H1 (cell line): Measurements from ENCODE around the gene FGL2. TPM values are rescaled to one million over a fixed set of nuclear protein-coding genes. Genes with fewer than 3 reads are reported as not detected.

Source experiments
- CTCF ChIA-PET: fragments of 300-600 bp; sonication (Branson Sonifier 250); formaldehyde crosslinking; loops from one replicate; lab custom pipeline; 2021; ENCODE audit not compliant: partially characterized antibody; lab: Charles Lee
- POLR2A ChIA-PET: fragments of 300-600 bp; sonication (Branson Sonifier 250); formaldehyde crosslinking; loops from one replicate; lab custom pipeline; 2021; ENCODE audit warnings: inconsistent platforms; ENCODE audit not compliant: partially characterized antibody; lab: Charles Lee
- DNase-seq, 2 experiments: peaks; one replicate each; pipeline versions ENCODE4 v3.0.0 to v3.0.0-alpha.2; 2010 to 2022; ENCODE audit warnings: low spot score in 2 of 2, low read depth in 1 of 2, mixed read lengths in 1 of 2
- FAIRE-seq: peaks from 2 replicates; lab custom pipeline; 2011; peaks lifted over from hg19 to GRCh38; lab: Jason Lieb, UNC
- H2AFZ ChIP-seq: 2 replicates; pipeline ENCODE4 v1.8.1; 2012; ENCODE audit warnings: low read length, inconsistent platforms
- H2AK5ac ChIP-seq: 2 replicates; pipeline ENCODE4 v1.6.1; 2013; ENCODE audit warnings: low read depth, low read length
- H2BK120ac ChIP-seq: replicated peaks from 2 replicates; pipeline ENCODE3; 2013; ENCODE audit warnings: low read depth, low read length, inconsistent platforms
- H2BK12ac ChIP-seq: 2 replicates; pipeline ENCODE4 v1.6.1; 2013; ENCODE audit warnings: low read depth, low read length
- H2BK15ac ChIP-seq: 2 replicates; pipeline ENCODE4 v1.6.1; 2013; ENCODE audit warnings: low read length
- H2BK20ac ChIP-seq: 2 replicates; pipeline ENCODE4 v1.6.1; 2013; ENCODE audit warnings: low read length
- H2BK5ac ChIP-seq: 2 replicates; pipeline ENCODE4 v1.6.1; 2013; ENCODE audit warnings: low read depth, low read length
- H3K14ac ChIP-seq: 2 replicates; pipeline ENCODE4 v1.6.1; 2013; ENCODE audit warnings: inconsistent platforms; ENCODE audit not compliant: insufficient read length
- H3K18ac ChIP-seq: 2 replicates; pipeline ENCODE4 v1.6.1; 2013; ENCODE audit warnings: low read length; ENCODE audit errors: extremely low read depth
- H3K23ac ChIP-seq: 2 replicates; pipeline ENCODE4 v1.6.1; 2013; ENCODE audit warnings: inconsistent platforms; ENCODE audit not compliant: insufficient read length
- H3K23me2 ChIP-seq: 2 replicates; pipeline ENCODE4 v1.6.1; 2013; ENCODE audit warnings: low read depth, low read length
- H3K27ac ChIP-seq: 2 replicates; pipeline ENCODE4 v1.6.1; 2011; ENCODE audit warnings: low read depth, low read length, inconsistent platforms
- H3K27me3 ChIP-seq, 4 experiments: replicated peaks in 1 of 4; 1 replicate in 1 of 4; 2 replicates in 3 of 4; pipeline versions ENCODE4 v1.6.1 to v1.8.1; 2011 to 2013; ENCODE audit warnings: low read length in 3 of 4, mild to moderate bottlenecking in 3 of 4, inconsistent platforms in 2 of 4, mixed read lengths in 2 of 4, moderate library complexity in 1 of 4; ENCODE audit not compliant: control insufficient read depth in 3 of 4, insufficient read depth in 3 of 4; ENCODE audit errors: extremely low read depth in 1 of 4
- H3K36me3 ChIP-seq, 4 experiments: 2 replicates each; pipeline versions ENCODE4 v1.6.1 to v1.8.1; 2011 to 2013; ENCODE audit warnings: mild to moderate bottlenecking in 4 of 4, low read length in 3 of 4, moderate library complexity in 2 of 4, control low read depth in 1 of 4, inconsistent platforms in 1 of 4; ENCODE audit not compliant: insufficient read depth in 4 of 4, control insufficient read depth in 2 of 4
- H3K4ac ChIP-seq: replicated peaks from 2 replicates; pipeline ENCODE3; 2013; ENCODE audit warnings: low read length, low read depth, mixed read lengths, inconsistent platforms; ENCODE audit not compliant: insufficient read length
- H3K4me1 ChIP-seq, 4 experiments: replicated peaks in 1 of 4; 1 replicate in 1 of 4; 2 replicates in 3 of 4; pipeline versions ENCODE4 v1.6.1 to v1.8.1; 2011 to 2013; ENCODE audit warnings: low read length in 3 of 4, inconsistent platforms in 2 of 4, mixed read lengths in 1 of 4; ENCODE audit not compliant: insufficient read depth in 4 of 4, control insufficient read depth in 3 of 4
- H3K4me2 ChIP-seq, 2 experiments: 2 replicates each; pipeline versions ENCODE4 v1.6.1 to v1.8.1; 2011 to 2013; ENCODE audit warnings: low read depth in 2 of 2, low read length in 2 of 2, control low read depth in 1 of 2, inconsistent platforms in 1 of 2, mild to moderate bottlenecking in 1 of 2; ENCODE audit not compliant: insufficient read depth in 1 of 2
- H3K4me3 ChIP-seq, 4 experiments: fragments of 200-600, 300-600 bp in 1 of 4; sonication (generic), shearing (Covaris generic), sonication (Bioruptor Twin) in 1 of 4; 2 replicates each; pipeline versions ENCODE4 v1.5.1 to v1.8.1; 2011 to 2016; ENCODE audit warnings: low read length in 4 of 4, low read depth in 3 of 4, control low read depth in 2 of 4, inconsistent platforms in 2 of 4, mild to moderate bottlenecking in 2 of 4, mixed read lengths in 1 of 4, moderate library complexity in 1 of 4; ENCODE audit not compliant: insufficient read depth in 2 of 4; ENCODE audit errors: extremely low read depth in 1 of 4
- H3K56ac ChIP-seq: replicated peaks from 2 replicates; pipeline ENCODE3; 2013; ENCODE audit warnings: low read depth, mild to moderate bottlenecking, mixed read lengths, low read length, inconsistent platforms; ENCODE audit not compliant: insufficient read length
- H3K79me1 ChIP-seq: 2 replicates; pipeline ENCODE4 v1.6.1; 2013; ENCODE audit warnings: low read depth, low read length, control low read depth
- H3K79me2 ChIP-seq, 2 experiments: 2 replicates each; pipeline versions ENCODE4 v1.6.1 to v1.8.1; 2012 to 2013; ENCODE audit warnings: low read length in 2 of 2, mild to moderate bottlenecking in 2 of 2, inconsistent platforms in 1 of 2; ENCODE audit not compliant: insufficient read depth in 2 of 2, control insufficient read depth in 1 of 2
- H3K9ac ChIP-seq, 4 experiments: replicated peaks in 1 of 4; 1 replicate in 1 of 4; 2 replicates in 3 of 4; pipeline versions ENCODE4 v1.6.1 to v1.8.1; 2011 to 2013; ENCODE audit warnings: low read depth in 3 of 4, low read length in 3 of 4, control low read depth in 2 of 4, mild to moderate bottlenecking in 2 of 4, moderate library complexity in 2 of 4, inconsistent platforms in 1 of 4; ENCODE audit errors: extremely low read depth in 1 of 4
- H3K9me3 ChIP-seq, 2 experiments: 2 replicates each; pipeline versions ENCODE4 v1.6.1 to v1.8.1; 2012 to 2013; ENCODE audit warnings: mild to moderate bottlenecking in 2 of 2, moderate library complexity in 2 of 2, control low read depth in 1 of 2, inconsistent platforms in 1 of 2, low read depth in 1 of 2, low read length in 1 of 2, mixed read lengths in 1 of 2; ENCODE audit not compliant: insufficient read depth in 2 of 2
- H4K20me1 ChIP-seq, 2 experiments: replicated peaks in 1 of 2; 2 replicates each; pipeline versions ENCODE3 to v1.8.1; 2011 to 2013; ENCODE audit warnings: inconsistent platforms in 2 of 2, low read length in 2 of 2, mild to moderate bottlenecking in 1 of 2; ENCODE audit not compliant: insufficient read depth in 2 of 2, control insufficient read depth in 1 of 2
- H4K5ac ChIP-seq: 2 replicates; pipeline ENCODE4 v1.6.1; 2013; ENCODE audit warnings: low read length, low read depth, mixed read lengths, inconsistent platforms; ENCODE audit not compliant: insufficient read length
- H4K8ac ChIP-seq: 2 replicates; pipeline ENCODE4 v1.8.0; 2013; ENCODE audit warnings: mild to moderate bottlenecking, moderate library complexity, low read length, inconsistent platforms; ENCODE audit not compliant: insufficient read depth; ENCODE audit errors: extremely low read depth
- H4K91ac ChIP-seq: replicated peaks from 2 replicates; pipeline ENCODE3; 2013; ENCODE audit warnings: low read length, mixed read lengths, inconsistent platforms; ENCODE audit not compliant: insufficient read length
- CBX5 ChIP-seq: fragments of 300-800, 300-1000 bp; sonication (generic); IDR thresholded peaks from 2 replicates; pipeline ENCODE4 v1.7.1; 2016; ENCODE audit warnings: antibody characterized with exemption, low read length, low read depth
- WGBS, 2 experiments: shearing (Covaris generic) in 1 of 2; methylation state at CpG; one replicate each; pipeline versions ENCODE4 v1.1.6 to v1.1.7; 2013 to 2015; ENCODE audit warnings: low lambda C conversion rate in 2 of 2, mixed read lengths in 2 of 2, inconsistent platforms in 1 of 2, low coverage in 1 of 2, missing lambda C conversion rate in 1 of 2; ENCODE audit not compliant: insufficient replicate concordance in 2 of 2, insufficient coverage in 1 of 2, insufficient read length in 1 of 2; ENCODE audit errors: extremely low coverage in 1 of 2, missing lambda C conversion rate in 1 of 2; 5-methylcytosine and 5-hydroxymethylcytosine counted together
- polyA plus RNA-seq, 7 experiments: library from polyadenylated mRNA; depleted of rRNA in 3 of 7; stranded (reverse) in 5 of 7; unstranded in 2 of 7; fragments of >200 nt in 5 of 7; fragments of 200-250 nt in 2 of 7; gene quantifications; 1 replicate in 5 of 7; 2 replicates in 1 of 7; 4 replicates in 1 of 7; pipeline versions ENCODE4 v1.2.1 to v1.2.3, GENCODE V29; 2011 to 2013; ENCODE audit warnings: missing spikeins in 2 of 7, mixed read lengths in 2 of 7
- total RNA-seq: library from RNA; stranded (reverse); fragmentation: NEBNext Ultra II Directional; extraction: Animal tissue kit (Norgen Biotek cat#: 25700); gene quantifications from 2 replicates; pipeline ENCODE4 v1.2.1, GENCODE V29; 2021

The FGL2 gene
- total and polyA plus RNA-seq, 2 of the 8 experiments (the other 6 are each of a cell fraction or from before 2014, with no cell fraction given), result not detected

- WGBS, 2 experiments, result 92% methylated on average over 5 of the region's 5 CpGs; no CpG with 5 or more reads in 1 of the 2 experiments
- POLR2A ChIA-PET, result no interaction called here
Measured at GRCh38 chr7:77246026-77246640, 46.5 kb upstream of the FGL2 start.

More at GRCh38 chr7:77246026-77246640, 46.5 kb upstream of the FGL2 start:
- Histone ChIP-seq H3K18ac (no peak overlapping the region), H3K27ac (no peak overlapping the region), H3K79me2 (no peaks in the 10 kb centered on the region), H2AFZ (no peak overlapping the region), H3K4me2 (no peak overlapping the region), H3K4me3 (no peak overlapping the region), H3K23me2 (no peaks in the 10 kb centered on the region), H2AK5ac (no peak overlapping the region), H3K14ac (no peak overlapping the region), H2BK120ac (no peak overlapping the region), H3K23ac (no peak overlapping the region), H2BK12ac (no peak overlapping the region), H4K20me1 (no peaks in the 10 kb centered on the region), H3K4ac (no peak overlapping the region), H2BK20ac (no peak overlapping the region), H4K91ac (no peak overlapping the region), H3K9me3 (no peaks in the 10 kb centered on the region), H3K56ac (no peak overlapping the region), H3K79me1 (no peaks in the 10 kb centered on the region), H4K5ac (no peak overlapping the region), H3K4me1 (peaks cover 0 to 12% (median 3%) of the 10 kb centered on the region in 4 experiments; a peak in 4 of 7 replicates), H4K8ac (no peak overlapping the region; the same call in 1 of the 2 replicates), H3K27me3 (no peaks in the 10 kb centered on the region), H3K9ac (no peak overlapping the region), H2BK15ac (no peak overlapping the region), H3K36me3 (no peaks in the 10 kb centered on the region), H2BK5ac (no peak overlapping the region)
- CTCF ChIA-PET, result interaction anchor here (0.8 to 3.5 kb wide), 17 partner anchors 8 to 124 kb away, joined by 3 to 23 read pairs (median 5); partner anchors contain the start of genes CCDC146 and FGL2
- no peak for TF ChIP-seq CBX5
- no peak for FAIRE-seq
- DNase-seq, result no peak
